Esophagus squamous epithelium (tissue), 5 donors: ENCODE measurements around the gene CTSW. TPM values are rescaled to one million over a fixed set of nuclear protein-coding genes. Genes with fewer than 3 reads are reported as not detected.

Experiments
- DNase-seq: peaks from one replicate; lab custom pipeline; 2025; lab: John Stamatoyannopoulos, UW
- H3K27ac ChIP-seq, 4 donors: fragments of 200-600 bp; sonication (generic); one replicate each; pipeline ENCODE4 v1.5.1; 2016 to 2019; ENCODE audit warnings: mild to moderate bottlenecking in 1 of 4
- H3K27me3 ChIP-seq, 4 donors: fragments of 200-600 bp; sonication (generic); 1 replicate in 3 of 4; 2 replicates in 1 of 4; pipeline versions ENCODE4 v1.5.1 to v1.6.0; 2017 to 2021; ENCODE audit warnings: antibody characterized with exemption in 1 of 4
- H3K36me3 ChIP-seq, 3 donors: fragments of 200-600 bp; sonication (generic); one replicate each; pipeline ENCODE4 v1.5.1; 2016 to 2019
- H3K4me1 ChIP-seq, 3 donors: fragments of 200-600 bp; sonication (generic); one replicate each; pipeline ENCODE4 v1.5.1; 2017 to 2019
- H3K4me3 ChIP-seq, 4 donors: fragments of 200-600 bp; sonication (generic); 1 replicate in 3 of 4; 2 replicates in 1 of 4; pipeline ENCODE4 v1.5.1; 2016 to 2019; ENCODE audit warnings: mild to moderate bottlenecking in 2 of 4, moderate library complexity in 1 of 4
- H3K9me3 ChIP-seq, 3 donors: fragments of 200-600 bp; sonication (generic); one replicate each; pipeline ENCODE4 v1.5.1; 2016 to 2019
- CTCF ChIP-seq, 6 experiments: fragments of 450-650 bp in 4 of 6; fragments of 200-600 bp in 2 of 6; sonication (generic) in 2 of 6; IDR thresholded peaks; one replicate each; pipeline ENCODE4 v1.5.1; 2016 to 2019; ENCODE audit warnings: antibody characterized with exemption in 6 of 6, mild to moderate bottlenecking in 4 of 6, moderate library complexity in 4 of 6
- POLR2A ChIP-seq, 4 donors: fragments of 450-650 bp; IDR thresholded peaks; one replicate each; pipeline ENCODE4 v1.6.1; 2017; ENCODE audit warnings: antibody characterized with exemption in 4 of 4, mild to moderate bottlenecking in 4 of 4, moderate library complexity in 3 of 4
- WGBS, 2 donors: methylation state at CpG; one replicate each; pipeline ENCODE4 v1.1.5; 2018; 5-methylcytosine and 5-hydroxymethylcytosine counted together
- intact Hi-C: fragments of 100-400 bp; cut with DNase I; formaldehyde crosslinking; loops from one replicate; pipeline ENCODE4 v1.15.0; 2022
- total RNA-seq, 4 donors: library from RNA; depleted of rRNA; stranded (reverse); fragments of >200 nt; gene quantifications; one replicate each; pipeline ENCODE4 v1.1.0, GENCODE V29; 2016
- donor health status: DM: yes; HTN: yes; CAD: no.

The CTSW gene
- total RNA-seq, 4 donors from 2014 or later: 0.21 to 3.6 (median 1.8) TPM

- Histone ChIP-seq H3K4me1 (peaks cover 11 to 56% (median 13%) of the 10 kb centered on the region in 3 donors), H3K27me3 (peaks cover 0 to 11% (median 0%) of the 10 kb centered on the region in 4 donors), H3K9me3 (no peaks in the 10 kb centered on the region), H3K27ac (peak overlapping the region; percentile 86 to 98 (median 92)), H3K4me3 (peak overlapping the region; percentile 73 to 89 (median 82)), H3K36me3 (peaks cover 0 to 12% (median 0%) of the 10 kb centered on the region in 3 donors)
- no peak for TF ChIP-seq CTCF (IDR thresholded peaks at IDR 0.05)
- TF ChIP-seq POLR2A (IDR thresholded peaks at IDR 0.05): peak in 1 of 4 donors; percentile 43
- WGBS, 2 donors: 25 to 36% methylated on average over 17 to 18 of the region's 28 CpGs
- DNase-seq: no peak
- intact Hi-C loops: no loop called here
Observed at GRCh38 chr11:65898656-65899355, 19.2 kb downstream of the CTSW start.

- H3K9me3 ChIP-seq: no peaks in the 10 kb centered on the region
- TF ChIP-seq POLR2A (IDR thresholded peaks at IDR 0.05) (no peak), CTCF (IDR thresholded peaks at IDR 0.05) (peak in 1 of 6 experiments; percentile 1)
- H3K27ac ChIP-seq: peak overlapping the region; percentile 86 to 98 (median 92)
- H3K4me1 ChIP-seq: peaks cover 5 to 49% (median 7%) of the 10 kb centered on the region in 3 donors
- intact Hi-C loops: no loop called here
- H3K27me3 ChIP-seq: peaks cover 0 to 11% (median 0%) of the 10 kb centered on the region in 4 donors
- no peak for DNase-seq
- H3K4me3 ChIP-seq: peak overlapping the region; percentile 73 to 89 (median 82)
- WGBS, 2 donors: 0% methylated on average over 16 of the region's 78 CpGs; no CpG with 5 or more reads in 1 of the 2 donors
- H3K36me3 ChIP-seq: peaks cover 0 to 12% (median 0%) of the 10 kb centered on the region in 3 donors
Observed at GRCh38 chr11:65899356-65900124, 19.9 kb downstream of the CTSW start.

- 6 to 11% methylated on average over 5 to 11 of the region's 80 CpGs for WGBS, 2 donors
- Histone ChIP-seq H3K4me1 (peaks cover 5 to 46% (median 7%) of the 10 kb centered on the region in 3 donors), H3K9me3 (no peaks in the 10 kb centered on the region), H3K36me3 (peaks cover 0 to 4% (median 0%) of the 10 kb centered on the region in 3 donors), H3K4me3 (peak within 1 kb of the TSS; percentile 73 to 89 (median 82)), H3K27ac (peak within 1 kb of the TSS; percentile 86 to 98 (median 92)), H3K27me3 (peaks cover 0 to 11% (median 0%) of the 10 kb centered on the region in 4 donors)
- DNase-seq: peak; percentile 57
- intact Hi-C loops: no loop called here
- peak in 3 of 4 donors; percentile 55 to 92 (median 89) for TF ChIP-seq POLR2A (IDR thresholded peaks at IDR 0.05)
- TF ChIP-seq CTCF (IDR thresholded peaks at IDR 0.05): no peak
Observed at GRCh38 chr11:65900125-65900898, 20.7 kb downstream of the CTSW start, which contains the start of gene FOSL1. FOSL1 (minus strand) TSS chr11:65900388; CDS start chr11:65900339, 49 bp downstream.

DNA sequence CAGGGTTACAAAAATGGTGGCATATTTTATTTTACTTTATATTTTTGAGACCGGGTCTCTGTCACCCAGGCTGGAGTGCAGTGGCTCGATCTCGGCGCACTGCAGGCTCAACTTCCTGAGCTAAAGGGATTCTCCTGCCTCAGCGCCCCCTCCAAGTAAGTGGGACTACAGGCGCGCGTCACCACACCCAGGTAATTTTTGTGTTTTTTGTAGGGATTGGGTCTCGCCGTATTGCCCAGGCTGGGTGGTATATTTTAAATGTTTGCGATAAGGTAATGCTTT lies 21.2 kb downstream of the CTSW start:
- intact Hi-C loops: no loop called here
- Histone ChIP-seq H3K27me3 (peaks cover 0 to 11% (median 0%) of the 10 kb centered on the region in 4 donors), H3K9me3 (no peaks in the 10 kb centered on the region), H3K4me1 (peaks cover 5 to 46% (median 7%) of the 10 kb centered on the region in 3 donors), H3K27ac (peak overlapping the region; percentile 86 to 98 (median 92)), H3K4me3 (peak overlapping the region in 3 of 4 donors; percentile 73 to 82 (median 81)), H3K36me3 (no peaks in the 10 kb centered on the region)
- 63 to 71% methylated on average over 10 to 11 of the region's 11 CpGs for WGBS, 2 donors
- TF ChIP-seq CTCF (IDR thresholded peaks at IDR 0.05): no peak
- TF ChIP-seq POLR2A (IDR thresholded peaks at IDR 0.05): no peak
- DNase-seq: no peak
